NCI-H774 (cell line): Measurements from ENCODE around the gene CLDN14.
A peak's percentile ranks its signal among the peaks of the same experiment; 100 is the strongest.

Experiments used
- DNase-seq: peaks from one replicate; lab custom pipeline; 2025; lab: John Stamatoyannopoulos, UW

Gene CLDN14

GRCh38 chr21:36479415-36480402 lies at the start of gene CLDN14:
Gene CLDN14, minus strand, starts transcription at chr21:36480122. Its CDS starts 18,427 bp downstream, at chr21:36461695.
- no peak for DNase-seq

- DNase-seq: no peak
Measured at GRCh38 chr21:36528716-36529115, 48.8 kb upstream of the CLDN14 start.

GRCh38 chr21:36527317-36527716 lies 47.4 kb upstream of the CLDN14 start:
- DNase-seq: no peak

GRCh38 chr21:36526104-36526503 lies 46.2 kb upstream of the CLDN14 start:
- DNase-seq: no peak

GRCh38 chr21:36524477-36524876 lies 44.6 kb upstream of the CLDN14 start:
- DNase-seq: no peak

GRCh38 chr21:36522219-36522808 lies 42.4 kb upstream of the CLDN14 start:
- DNase-seq: no peak

- DNase-seq: no peak
Measured at GRCh38 chr21:36518883-36519492, 39.1 kb upstream of the CLDN14 start.

GRCh38 chr21:36517366-36518075 lies 37.6 kb upstream of the CLDN14 start:
- no peak for DNase-seq

GRCh38 chr21:36516281-36516680 lies 36.4 kb upstream of the CLDN14 start:
- no peak for DNase-seq

- DNase-seq: no peak
Measured at GRCh38 chr21:36513430-36513829, 33.5 kb upstream of the CLDN14 start.

- no peak for DNase-seq
Measured at GRCh38 chr21:36512971-36513370, 33.0 kb upstream of the CLDN14 start.

GRCh38 chr21:36511484-36512220 lies 31.7 kb upstream of the CLDN14 start:
- no peak for DNase-seq

GRCh38 chr21:36510911-36511310 lies 31.0 kb upstream of the CLDN14 start:
- no peak for DNase-seq

GRCh38 chr21:36509973-36510664 lies 30.2 kb upstream of the CLDN14 start:
- DNase-seq: no peak

GRCh38 chr21:36508948-36509347 lies 29.0 kb upstream of the CLDN14 start:
- peak; percentile 32 for DNase-seq

GRCh38 chr21:36507397-36508018 lies 27.6 kb upstream of the CLDN14 start:
- no peak for DNase-seq

- DNase-seq: no peak
Measured at GRCh38 chr21:36506482-36506881, 26.6 kb upstream of the CLDN14 start.

GRCh38 chr21:36504067-36505058 lies 24.4 kb upstream of the CLDN14 start:
- DNase-seq: no peak

GRCh38 chr21:36502365-36502764 lies 22.4 kb upstream of the CLDN14 start:
- no peak for DNase-seq
